22Rv1 (cell line): ENCODE data around the gene TKTL1.
"Not testable (repeated sequence)": the region's sequence is repeated elsewhere in the genome, so short reads cannot be mapped to it uniquely, and the experiment has no call there.

Source experiments
- ZFX ChIP-seq: fragments of 450-650 bp; IDR thresholded peaks from 2 replicates; pipeline ENCODE4 v1.6.1; 2017; ENCODE audit warnings: antibody characterized with exemption, borderline replicate concordance
- TF ChIP-seq, protein P1 (sequence below): fragments of 450-650 bp; IDR thresholded peaks from 2 replicates; pipeline ENCODE4 v1.5.1; 2017; ENCODE audit warnings: mild to moderate bottlenecking

GRCh38 chrX:154263072-154263471 is 32.5 kb upstream of the TKTL1 start:
- TF ChIP-seq, protein P1, sequence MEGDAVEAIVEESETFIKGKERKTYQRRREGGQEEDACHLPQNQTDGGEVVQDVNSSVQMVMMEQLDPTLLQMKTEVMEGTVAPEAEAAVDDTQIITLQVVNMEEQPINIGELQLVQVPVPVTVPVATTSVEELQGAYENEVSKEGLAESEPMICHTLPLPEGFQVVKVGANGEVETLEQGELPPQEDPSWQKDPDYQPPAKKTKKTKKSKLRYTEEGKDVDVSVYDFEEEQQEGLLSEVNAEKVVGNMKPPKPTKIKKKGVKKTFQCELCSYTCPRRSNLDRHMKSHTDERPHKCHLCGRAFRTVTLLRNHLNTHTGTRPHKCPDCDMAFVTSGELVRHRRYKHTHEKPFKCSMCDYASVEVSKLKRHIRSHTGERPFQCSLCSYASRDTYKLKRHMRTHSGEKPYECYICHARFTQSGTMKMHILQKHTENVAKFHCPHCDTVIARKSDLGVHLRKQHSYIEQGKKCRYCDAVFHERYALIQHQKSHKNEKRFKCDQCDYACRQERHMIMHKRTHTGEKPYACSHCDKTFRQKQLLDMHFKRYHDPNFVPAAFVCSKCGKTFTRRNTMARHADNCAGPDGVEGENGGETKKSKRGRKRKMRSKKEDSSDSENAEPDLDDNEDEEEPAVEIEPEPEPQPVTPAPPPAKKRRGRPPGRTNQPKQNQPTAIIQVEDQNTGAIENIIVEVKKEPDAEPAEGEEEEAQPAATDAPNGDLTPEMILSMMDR: not testable (repeated sequence)
- not testable (repeated sequence) for TF ChIP-seq ZFX
